ENCODE results near the gene TPTE2.
"Not testable (repeated sequence)": the region's sequence is repeated elsewhere in the genome, so short reads cannot be mapped to it uniquely, and the experiment has no call there.

TPTE2 gene
- total RNA-seq: 0.04 to 0.26 reads per million in 2 donors

- DNase-seq: not testable (repeated sequence)
Measured at GRCh38 chr13:19561127-19561582, at the start of gene TPTE2. TSS of gene TPTE2 (minus strand) at chr13:19561532. CDS start at chr13:19503234, 58,298 bp downstream.

- no peak for DNase-seq
Measured at GRCh38 chr13:19607523-19608078, 46.3 kb upstream of the TPTE2 start.

- DNase-seq: no peak
Measured at GRCh38 chr13:19606737-19607136, 45.4 kb upstream of the TPTE2 start.

GRCh38 chr13:19606152-19606551, 44.8 kb upstream of the TPTE2 start:
- DNase-seq: no peak

- no peak for DNase-seq
Measured at GRCh38 chr13:19605161-19605955, 44.0 kb upstream of the TPTE2 start.

GRCh38 chr13:19604306-19604705, 43.0 kb upstream of the TPTE2 start:
- no peak for DNase-seq

GRCh38 chr13:19601749-19602725, 40.7 kb upstream of the TPTE2 start:
- peak; percentile 20 for DNase-seq

- no peak for DNase-seq
Measured at GRCh38 chr13:19597523-19597922, 36.2 kb upstream of the TPTE2 start.

- no peak for DNase-seq
Measured at GRCh38 chr13:19596960-19597361, 35.6 kb upstream of the TPTE2 start.

GRCh38 chr13:19596086-19596485, 34.8 kb upstream of the TPTE2 start:
- DNase-seq: no peak

- no peak for DNase-seq
Measured at GRCh38 chr13:19592657-19593180, 31.4 kb upstream of the TPTE2 start.

GRCh38 chr13:19591864-19592263, 30.5 kb upstream of the TPTE2 start:
- no peak for DNase-seq

- no peak for DNase-seq
Measured at GRCh38 chr13:19590423-19590822, 29.1 kb upstream of the TPTE2 start.

GRCh38 chr13:19589312-19589711, 28.0 kb upstream of the TPTE2 start:
- no peak for DNase-seq

- DNase-seq: no peak
Measured at GRCh38 chr13:19587635-19588300, 26.4 kb upstream of the TPTE2 start.

- DNase-seq: peak; percentile 38
Measured at GRCh38 chr13:19586904-19587634, 25.7 kb upstream of the TPTE2 start.

GRCh38 chr13:19581675-19582074, 20.3 kb upstream of the TPTE2 start:
- no peak for DNase-seq

GRCh38 chr13:19575230-19575629, 13.9 kb upstream of the TPTE2 start:
- DNase-seq: no peak

GRCh38 chr13:19573120-19573716, 11.9 kb upstream of the TPTE2 start:
- DNase-seq: no peak

- DNase-seq: no peak
Measured at GRCh38 chr13:19572280-19572679, 10.9 kb upstream of the TPTE2 start.
